Measurements from ENCODE around the gene NCOA7.

DNA sequence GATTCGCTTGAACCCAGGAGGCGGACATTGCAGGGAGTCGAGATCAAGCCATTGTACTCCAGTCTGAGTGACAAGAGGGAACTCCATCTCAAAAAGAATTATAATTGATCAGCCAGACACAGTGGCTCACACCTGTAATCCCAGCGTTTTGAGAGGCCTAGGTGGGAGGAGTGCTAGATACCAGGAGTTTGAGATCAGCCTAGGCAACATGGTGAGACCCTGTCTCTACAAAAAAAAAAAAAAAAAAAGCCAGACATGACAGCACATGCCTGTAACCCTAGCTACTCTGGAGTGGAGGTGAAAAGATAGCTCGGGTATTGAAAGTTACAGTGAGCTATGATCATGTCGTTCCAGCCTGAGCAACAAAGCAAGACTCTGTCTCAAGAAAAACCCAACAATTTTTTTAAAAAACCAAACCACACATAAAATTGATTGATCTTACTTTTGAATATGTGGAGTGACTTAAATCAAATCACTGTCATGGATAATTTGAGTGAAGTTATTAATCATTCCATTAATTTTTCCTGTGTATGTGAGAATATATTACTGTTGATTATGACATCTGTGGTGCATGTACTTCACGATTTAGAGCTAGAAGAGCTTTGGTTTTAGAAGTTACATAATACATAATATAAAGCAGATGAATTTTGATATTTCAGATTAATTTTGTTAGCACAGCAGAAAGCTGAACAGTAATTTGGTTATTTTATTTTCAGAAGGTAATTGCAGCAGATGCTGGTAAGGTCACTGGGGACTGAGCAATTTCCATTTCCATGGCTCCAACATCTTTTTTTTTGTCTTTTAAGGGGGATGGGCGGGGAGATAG, 34.4 kb downstream of the NCOA7 start:
- TF ChIP-seq POLR2A (IDR thresholded peaks at IDR 0.05) = no peak
- TF ChIP-seq, protein P1, sequence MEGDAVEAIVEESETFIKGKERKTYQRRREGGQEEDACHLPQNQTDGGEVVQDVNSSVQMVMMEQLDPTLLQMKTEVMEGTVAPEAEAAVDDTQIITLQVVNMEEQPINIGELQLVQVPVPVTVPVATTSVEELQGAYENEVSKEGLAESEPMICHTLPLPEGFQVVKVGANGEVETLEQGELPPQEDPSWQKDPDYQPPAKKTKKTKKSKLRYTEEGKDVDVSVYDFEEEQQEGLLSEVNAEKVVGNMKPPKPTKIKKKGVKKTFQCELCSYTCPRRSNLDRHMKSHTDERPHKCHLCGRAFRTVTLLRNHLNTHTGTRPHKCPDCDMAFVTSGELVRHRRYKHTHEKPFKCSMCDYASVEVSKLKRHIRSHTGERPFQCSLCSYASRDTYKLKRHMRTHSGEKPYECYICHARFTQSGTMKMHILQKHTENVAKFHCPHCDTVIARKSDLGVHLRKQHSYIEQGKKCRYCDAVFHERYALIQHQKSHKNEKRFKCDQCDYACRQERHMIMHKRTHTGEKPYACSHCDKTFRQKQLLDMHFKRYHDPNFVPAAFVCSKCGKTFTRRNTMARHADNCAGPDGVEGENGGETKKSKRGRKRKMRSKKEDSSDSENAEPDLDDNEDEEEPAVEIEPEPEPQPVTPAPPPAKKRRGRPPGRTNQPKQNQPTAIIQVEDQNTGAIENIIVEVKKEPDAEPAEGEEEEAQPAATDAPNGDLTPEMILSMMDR (IDR thresholded peaks at IDR 0.05) = no peak
